ENCODE data around the gene CFAP46.

- TF ChIP-seq CTCF (conservative IDR thresholded peaks at IDR 0.05 in 1 of 2, IDR thresholded peaks at IDR 0.05 in 1 of 2; ENCODE audit: extremely low read depth in 1 of 2, insufficient read depth in 1 of 2, low read depth in 1 of 2, low read length in 2 of 2) (no peak), EZH2 (IDR thresholded peaks at IDR 0.05; ENCODE audit: borderline replicate concordance, low read length) (no peak)
These were observed 3.5 kb upstream of the CFAP46 start for GRCh38 chr10:132945894-132946255.
